Ishikawa (cell line): ENCODE measurements around the gene NUP153.

ENCODE experiments used
- CEBPB ChIP-seq: IDR thresholded peaks from 2 replicates; pipeline ENCODE4 v1.6.1; 2012
- CREB1 ChIP-seq: IDR thresholded peaks from 2 replicates; pipeline ENCODE4 v1.6.1; 2012; ENCODE audit warnings: low read depth
- EGR1 ChIP-seq: IDR thresholded peaks from 2 replicates; pipeline ENCODE4 v1.6.1; 2012
- EP300 ChIP-seq: IDR thresholded peaks from 2 replicates; pipeline ENCODE4 v1.6.1; 2012; ENCODE audit warnings: borderline replicate concordance
- FOXM1 ChIP-seq: IDR thresholded peaks from 2 replicates; pipeline ENCODE4 v1.6.1; 2012; ENCODE audit warnings: low read depth, borderline replicate concordance
- NFIC ChIP-seq: IDR thresholded peaks from 2 replicates; pipeline ENCODE4 v1.6.1; 2012
- RAD21 ChIP-seq: IDR thresholded peaks from 2 replicates; pipeline ENCODE4 v1.6.1; 2012; ENCODE audit warnings: low read depth
- TAF1 ChIP-seq: IDR thresholded peaks from 2 replicates; pipeline ENCODE4 v1.6.1; 2012; ENCODE audit warnings: low read depth, mild to moderate bottlenecking
- TCF12 ChIP-seq: IDR thresholded peaks from 2 replicates; pipeline ENCODE4 v1.6.1; 2012; ENCODE audit warnings: low read depth
- TEAD4 ChIP-seq: IDR thresholded peaks from 2 replicates; pipeline ENCODE4 v1.6.1; 2012
- YY1 ChIP-seq: IDR thresholded peaks from 2 replicates; pipeline ENCODE4 v1.6.1; 2012; ENCODE audit warnings: low read depth
- ZBTB7A ChIP-seq: IDR thresholded peaks from 2 replicates; pipeline ENCODE4 v1.6.1; 2012; ENCODE audit warnings: low read depth
- TF ChIP-seq, protein P1 (sequence below): IDR thresholded peaks from 2 replicates; pipeline ENCODE4 v1.6.1; 2012; ENCODE audit warnings: low read depth, mild to moderate bottlenecking
- TF ChIP-seq, protein P2 (sequence below): IDR thresholded peaks from 2 replicates; pipeline ENCODE4 v1.6.1; 2012
- TF ChIP-seq, protein P3 (sequence below): IDR thresholded peaks from 2 replicates; pipeline ENCODE4 v1.6.1; 2012

The NUP153 gene

DNA sequence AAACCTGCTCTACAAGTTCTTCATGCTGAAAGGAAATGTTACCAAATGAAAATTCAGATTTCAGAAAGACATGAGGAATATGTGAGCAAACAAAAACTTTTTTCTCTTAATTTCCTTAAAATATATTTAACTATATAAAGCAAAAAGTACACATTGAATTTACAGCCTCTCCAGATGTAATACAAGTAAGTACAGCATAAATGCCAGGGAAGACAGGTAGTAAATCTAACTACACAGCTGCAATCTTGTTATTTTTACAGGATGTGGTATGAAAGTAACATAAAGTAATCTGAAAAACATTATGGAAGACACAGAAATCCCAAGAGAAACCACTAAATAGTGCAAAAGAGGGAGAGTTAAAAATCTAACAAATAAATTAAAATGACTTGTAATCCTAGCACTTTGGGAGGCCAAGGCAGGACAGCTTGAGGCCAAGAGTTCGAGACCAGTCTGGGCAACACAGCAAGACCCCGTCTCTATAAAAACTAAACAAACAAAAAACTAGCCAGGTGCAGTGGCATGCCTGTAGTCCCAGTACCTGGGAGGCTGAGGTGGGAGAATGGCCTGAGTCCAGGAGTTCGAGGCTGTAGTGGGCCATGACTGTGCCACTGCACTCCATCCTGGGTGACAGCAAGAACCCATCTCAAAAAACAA is 55.9 kb downstream of the NUP153 start:
- no peak for TF ChIP-seq EGR1
- no peak for TF ChIP-seq NFIC
- TF ChIP-seq FOXM1, result no peak

DNA sequence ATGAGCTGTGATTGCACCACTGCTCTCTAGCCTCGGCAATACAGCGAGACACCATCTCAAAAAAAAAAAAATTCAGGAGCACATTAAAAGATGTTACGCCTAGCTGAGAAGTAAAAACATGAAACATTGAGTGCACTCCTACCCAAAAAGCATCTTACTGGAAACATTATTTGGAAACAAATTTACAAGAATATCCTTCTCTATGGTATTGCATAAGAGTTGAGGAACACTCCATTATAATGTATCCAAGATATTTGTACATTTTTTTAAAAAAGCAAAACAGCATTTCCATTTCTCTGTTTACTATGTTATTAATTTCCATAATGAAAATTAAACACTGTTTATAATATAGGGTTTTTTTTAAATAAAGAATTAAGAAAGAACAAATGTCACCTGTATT is 58.0 kb downstream of the NUP153 start:
- TF ChIP-seq EP300, result no peak
- no peak for TF ChIP-seq FOXM1
- TF ChIP-seq ZBTB7A, result no peak
- TF ChIP-seq EGR1, result no peak
- TF ChIP-seq, protein P1, sequence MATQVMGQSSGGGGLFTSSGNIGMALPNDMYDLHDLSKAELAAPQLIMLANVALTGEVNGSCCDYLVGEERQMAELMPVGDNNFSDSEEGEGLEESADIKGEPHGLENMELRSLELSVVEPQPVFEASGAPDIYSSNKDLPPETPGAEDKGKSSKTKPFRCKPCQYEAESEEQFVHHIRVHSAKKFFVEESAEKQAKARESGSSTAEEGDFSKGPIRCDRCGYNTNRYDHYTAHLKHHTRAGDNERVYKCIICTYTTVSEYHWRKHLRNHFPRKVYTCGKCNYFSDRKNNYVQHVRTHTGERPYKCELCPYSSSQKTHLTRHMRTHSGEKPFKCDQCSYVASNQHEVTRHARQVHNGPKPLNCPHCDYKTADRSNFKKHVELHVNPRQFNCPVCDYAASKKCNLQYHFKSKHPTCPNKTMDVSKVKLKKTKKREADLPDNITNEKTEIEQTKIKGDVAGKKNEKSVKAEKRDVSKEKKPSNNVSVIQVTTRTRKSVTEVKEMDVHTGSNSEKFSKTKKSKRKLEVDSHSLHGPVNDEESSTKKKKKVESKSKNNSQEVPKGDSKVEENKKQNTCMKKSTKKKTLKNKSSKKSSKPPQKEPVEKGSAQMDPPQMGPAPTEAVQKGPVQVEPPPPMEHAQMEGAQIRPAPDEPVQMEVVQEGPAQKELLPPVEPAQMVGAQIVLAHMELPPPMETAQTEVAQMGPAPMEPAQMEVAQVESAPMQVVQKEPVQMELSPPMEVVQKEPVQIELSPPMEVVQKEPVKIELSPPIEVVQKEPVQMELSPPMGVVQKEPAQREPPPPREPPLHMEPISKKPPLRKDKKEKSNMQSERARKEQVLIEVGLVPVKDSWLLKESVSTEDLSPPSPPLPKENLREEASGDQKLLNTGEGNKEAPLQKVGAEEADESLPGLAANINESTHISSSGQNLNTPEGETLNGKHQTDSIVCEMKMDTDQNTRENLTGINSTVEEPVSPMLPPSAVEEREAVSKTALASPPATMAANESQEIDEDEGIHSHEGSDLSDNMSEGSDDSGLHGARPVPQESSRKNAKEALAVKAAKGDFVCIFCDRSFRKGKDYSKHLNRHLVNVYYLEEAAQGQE, result no peak

DNA sequence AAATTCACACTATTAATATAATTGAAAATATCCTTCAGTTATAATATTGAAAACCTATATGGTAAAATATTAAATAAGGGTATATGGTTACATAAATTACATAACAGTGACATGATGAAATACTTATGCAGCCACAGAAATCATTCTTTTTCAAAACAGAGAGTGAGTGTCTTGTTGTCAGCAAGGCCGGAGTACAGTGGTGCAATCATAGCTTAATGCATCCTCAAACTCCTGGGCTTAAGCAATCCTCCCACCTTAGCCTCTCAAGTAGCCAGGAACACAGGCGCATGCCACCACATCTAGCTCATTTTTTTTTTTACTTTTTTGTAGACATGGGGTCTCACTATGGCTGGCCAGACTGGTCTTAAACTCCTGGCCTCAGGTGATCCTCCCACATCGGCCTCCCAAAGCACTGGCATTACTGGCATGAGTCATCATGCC is 66.2 kb downstream of the NUP153 start:
- TF ChIP-seq, protein P2, sequence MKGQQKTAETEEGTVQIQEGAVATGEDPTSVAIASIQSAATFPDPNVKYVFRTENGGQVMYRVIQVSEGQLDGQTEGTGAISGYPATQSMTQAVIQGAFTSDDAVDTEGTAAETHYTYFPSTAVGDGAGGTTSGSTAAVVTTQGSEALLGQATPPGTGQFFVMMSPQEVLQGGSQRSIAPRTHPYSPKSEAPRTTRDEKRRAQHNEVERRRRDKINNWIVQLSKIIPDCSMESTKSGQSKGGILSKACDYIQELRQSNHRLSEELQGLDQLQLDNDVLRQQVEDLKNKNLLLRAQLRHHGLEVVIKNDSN, result no peak
- TF ChIP-seq ZBTB7A, result no peak
- TF ChIP-seq FOXM1, result no peak
- TF ChIP-seq CREB1, result no peak
- TF ChIP-seq EP300, result no peak
- no peak for TF ChIP-seq YY1
- TF ChIP-seq TEAD4, result no peak
- TF ChIP-seq, protein P3, sequence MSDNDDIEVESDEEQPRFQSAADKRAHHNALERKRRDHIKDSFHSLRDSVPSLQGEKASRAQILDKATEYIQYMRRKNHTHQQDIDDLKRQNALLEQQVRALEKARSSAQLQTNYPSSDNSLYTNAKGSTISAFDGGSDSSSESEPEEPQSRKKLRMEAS, result no peak
- no peak for TF ChIP-seq EGR1

DNA sequence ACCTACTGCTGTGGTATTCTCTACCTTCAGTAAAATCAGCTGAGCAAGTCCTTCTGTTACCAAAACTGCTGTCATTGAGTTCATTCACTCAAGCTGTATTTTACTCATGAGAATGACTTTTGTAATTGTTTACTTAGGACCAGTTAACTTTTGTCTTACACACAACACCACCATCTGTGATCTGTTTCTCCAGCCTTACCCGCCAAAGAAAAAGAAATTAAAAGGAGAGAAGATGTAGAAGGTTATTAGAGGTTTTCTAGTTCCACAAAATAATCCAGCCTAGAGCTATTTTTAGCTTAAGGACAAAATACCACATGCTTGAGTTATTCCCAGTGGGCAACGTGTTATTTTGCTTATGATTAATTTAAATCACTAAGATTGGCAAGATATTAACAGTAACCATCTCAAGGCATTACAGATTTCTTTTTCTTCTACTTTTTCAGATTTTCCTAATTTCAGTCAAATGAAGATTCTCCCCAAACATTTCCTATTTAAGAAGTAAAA is 68.5 kb downstream of the NUP153 start:
- TF ChIP-seq CREB1 (no peak), FOXM1 (no peak), EP300 (no peak)

DNA sequence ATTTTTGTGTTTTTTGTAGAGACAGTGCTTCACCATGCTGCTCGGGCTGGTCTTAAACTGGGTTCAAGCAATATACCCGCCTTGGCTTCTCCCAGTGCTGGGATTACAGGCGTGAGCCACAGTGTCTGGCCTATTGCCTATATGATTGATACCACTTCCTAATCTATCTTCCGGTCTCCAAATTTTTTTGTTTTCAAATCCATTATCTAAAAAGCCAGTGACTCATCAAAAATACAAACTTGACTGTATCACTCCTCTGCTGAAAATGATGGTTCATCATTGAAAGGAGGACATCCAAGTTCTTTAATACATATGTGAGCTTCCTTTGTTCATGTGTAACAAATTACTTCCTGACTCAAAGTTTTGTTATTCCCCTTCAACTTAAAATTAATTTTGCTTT is 71.2 kb downstream of the NUP153 start:
- TF ChIP-seq EGR1 (no peak), TAF1 (no peak)

DNA sequence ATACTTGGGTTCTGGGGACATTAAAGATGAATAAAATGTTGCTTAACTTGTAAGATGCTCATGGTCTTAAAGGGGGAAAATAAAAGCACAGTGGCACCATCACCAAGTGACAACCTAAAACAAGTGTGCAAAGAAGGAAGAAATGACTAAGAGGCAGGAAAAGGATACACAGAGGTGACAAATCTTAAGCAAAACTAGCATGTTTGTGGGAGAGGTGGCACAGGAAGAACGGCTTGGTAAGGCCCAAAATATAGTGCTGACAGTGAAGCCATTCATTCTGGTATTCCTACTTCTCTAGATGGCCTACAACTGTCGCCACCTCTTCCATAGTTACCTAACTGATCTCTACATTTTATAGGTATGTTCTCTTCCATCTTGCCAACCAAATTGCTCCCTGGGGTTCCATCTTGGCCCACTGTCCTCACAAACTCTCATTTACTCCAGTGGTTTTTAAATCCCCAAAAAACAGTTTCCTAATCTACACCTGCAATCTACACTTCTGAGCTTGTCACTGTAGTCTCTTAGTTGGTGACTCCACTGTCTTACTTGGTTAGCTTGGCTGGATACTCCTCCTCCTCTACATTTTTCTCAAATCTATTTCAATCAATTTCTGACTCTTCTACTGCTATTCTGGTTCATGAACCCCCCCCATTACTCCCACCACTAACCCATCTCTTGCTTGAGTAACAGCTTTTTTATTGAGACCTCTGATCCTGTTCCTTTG is 73.1 kb downstream of the NUP153 start:
- TF ChIP-seq, protein P2, result no peak
- TF ChIP-seq TAF1 (no peak), EGR1 (no peak), TCF12 (no peak), TEAD4 (no peak), CREB1 (no peak), CEBPB (no peak), NFIC (no peak)

DNA sequence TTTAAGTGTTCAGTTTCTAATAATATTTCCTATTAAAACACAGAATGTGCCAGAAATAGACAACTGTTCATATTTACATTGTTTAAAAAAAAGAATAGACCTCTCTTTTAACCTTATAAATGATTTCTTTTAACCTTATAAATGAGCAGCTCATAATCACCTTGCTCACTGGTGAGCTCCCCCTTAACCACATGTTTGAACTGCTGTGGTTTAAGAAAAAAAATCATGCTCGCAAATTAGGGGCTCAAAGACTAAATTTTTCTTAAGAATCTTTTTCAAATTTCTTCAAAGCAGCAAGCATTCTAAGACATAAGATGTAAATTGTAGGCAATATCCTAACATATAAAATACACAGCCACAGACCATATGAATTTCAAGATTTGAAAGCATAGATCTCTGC is 73.8 kb downstream of the NUP153 start:
- TF ChIP-seq NFIC (no peak), TEAD4 (no peak), RAD21 (no peak), CEBPB (no peak), TAF1 (no peak), TCF12 (no peak), YY1 (no peak), CREB1 (no peak), FOXM1 (no peak), EP300 (no peak), EGR1 (no peak), ZBTB7A (no peak)
- TF ChIP-seq, protein P1, result no peak
- TF ChIP-seq, protein P2, result no peak
- TF ChIP-seq, protein P3, result no peak
